ENCODE results near the gene AKAP12. TPM values are rescaled to one million over a fixed set of nuclear protein-coding genes. Genes with fewer than 3 reads are reported as not detected.
A peak's percentile ranks its signal among the peaks of the same experiment; 100 is the strongest.

Gene AKAP12
- total and polyA plus RNA-seq, 2 donors (not counting 1 experiment from before 2014, with no cell fraction given) = 0.04 to 0.22 TPM

DNA sequence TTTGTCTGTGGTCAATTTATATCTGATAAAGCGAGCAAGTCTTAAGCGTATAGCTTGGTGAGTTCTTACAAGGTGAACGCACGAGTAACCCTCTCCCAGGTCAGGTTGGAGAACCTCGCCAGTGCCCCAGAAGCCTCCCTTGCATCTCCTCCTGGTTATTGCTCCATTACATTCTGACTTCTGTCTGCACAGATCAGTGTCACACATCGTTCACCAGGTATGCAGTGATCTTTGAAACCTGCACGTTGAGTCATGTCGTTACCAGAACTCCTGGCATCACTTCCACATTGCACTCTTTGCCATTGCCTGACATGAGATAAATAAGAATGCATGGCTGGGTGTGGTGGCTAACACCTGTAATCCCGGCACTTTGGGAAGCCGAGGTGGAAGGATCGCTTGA, 44.2 kb downstream of the AKAP12 start:
- POLR2A ChIA-PET = no interaction called here
- Histone ChIP-seq H3K9ac (ENCODE audit: low read length) (peak overlapping the region; percentile 58), H3K79me2 (ENCODE audit: control insufficient read depth, insufficient read depth, low read length) (no peaks in the 10 kb centered on the region), H2AFZ (ENCODE audit: insufficient read depth, low read depth, low read length, poor library complexity, severe bottlenecking) (peak overlapping the region; percentile 40), H3K36me3 (replicated peaks in 1 of 2; ENCODE audit: control extremely low read depth in 1 of 2, control insufficient read depth in 1 of 2, extremely low read depth in 1 of 2, insufficient read depth in 2 of 2, low read length in 1 of 2) (no peaks in the 10 kb centered on the region), H3K27me3 (replicated peaks in 1 of 4; ENCODE audit: control extremely low read depth in 1 of 4, control insufficient read depth in 3 of 4, insufficient read depth in 4 of 4, low read length in 3 of 4) (peaks cover 0 to 2% (median 0%) of the 10 kb centered on the region in 4 experiments), H3K4me1 (ENCODE audit: control insufficient read depth in 2 of 2, insufficient read depth in 2 of 2, low read length in 2 of 2) (peaks cover 12% of the 10 kb centered on the region in 2 donors), H3K27ac (ENCODE audit: low read length in 2 of 2) (no peak overlapping the region), H4K20me1 (ENCODE audit: control insufficient read depth, insufficient read depth, low read length, poor library complexity, severe bottlenecking) (no peaks in the 10 kb centered on the region), H3K4me2 (replicated peaks; ENCODE audit: low read depth, low read length, poor library complexity, severe bottlenecking) (peak overlapping the region; percentile 61), H3K9me3 (ENCODE audit: control extremely low read depth in 1 of 3, control insufficient read depth in 2 of 3, insufficient read depth in 1 of 3, low read length in 2 of 3) (no peaks in the 10 kb centered on the region), H3K4me3 (ENCODE audit: control extremely low read depth in 1 of 5, extremely low read depth in 1 of 5, insufficient read depth in 1 of 5, low read depth in 2 of 5, low read length in 4 of 5) (peak overlapping the region in 3 of 5 experiments; percentile 18 to 58 (median 33))
- CTCF ChIA-PET = no interaction called here
- TF ChIP-seq, protein P1, sequence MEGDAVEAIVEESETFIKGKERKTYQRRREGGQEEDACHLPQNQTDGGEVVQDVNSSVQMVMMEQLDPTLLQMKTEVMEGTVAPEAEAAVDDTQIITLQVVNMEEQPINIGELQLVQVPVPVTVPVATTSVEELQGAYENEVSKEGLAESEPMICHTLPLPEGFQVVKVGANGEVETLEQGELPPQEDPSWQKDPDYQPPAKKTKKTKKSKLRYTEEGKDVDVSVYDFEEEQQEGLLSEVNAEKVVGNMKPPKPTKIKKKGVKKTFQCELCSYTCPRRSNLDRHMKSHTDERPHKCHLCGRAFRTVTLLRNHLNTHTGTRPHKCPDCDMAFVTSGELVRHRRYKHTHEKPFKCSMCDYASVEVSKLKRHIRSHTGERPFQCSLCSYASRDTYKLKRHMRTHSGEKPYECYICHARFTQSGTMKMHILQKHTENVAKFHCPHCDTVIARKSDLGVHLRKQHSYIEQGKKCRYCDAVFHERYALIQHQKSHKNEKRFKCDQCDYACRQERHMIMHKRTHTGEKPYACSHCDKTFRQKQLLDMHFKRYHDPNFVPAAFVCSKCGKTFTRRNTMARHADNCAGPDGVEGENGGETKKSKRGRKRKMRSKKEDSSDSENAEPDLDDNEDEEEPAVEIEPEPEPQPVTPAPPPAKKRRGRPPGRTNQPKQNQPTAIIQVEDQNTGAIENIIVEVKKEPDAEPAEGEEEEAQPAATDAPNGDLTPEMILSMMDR (IDR thresholded peaks at IDR 0.05) = no peak
- no peak for TF ChIP-seq EZH2 (IDR thresholded peaks at IDR 0.05; ENCODE audit: borderline replicate concordance, insufficient read depth, low read depth, low read length, poor library complexity, severe bottlenecking)
- WGBS (ENCODE audit: insufficient coverage) = 86% methylated on average over 5 of the region's 11 CpGs
- intact Hi-C loops (cut with micrococcal nuclease) = no loop called here
- Mint-ChIP-seq H3K27ac (no peak overlapping the region), H3K4me3 (peak overlapping the region; percentile 59), H3K27me3 (peaks cover 9% of the 10 kb centered on the region), H3K4me1 (peaks cover 13% of the 10 kb centered on the region), H3K9me3 (ENCODE audit: insufficient read depth) (no peaks in the 10 kb centered on the region)
- no peak for ATAC-seq (ENCODE audit: low read depth)
- no peak for DNase-seq

DNA sequence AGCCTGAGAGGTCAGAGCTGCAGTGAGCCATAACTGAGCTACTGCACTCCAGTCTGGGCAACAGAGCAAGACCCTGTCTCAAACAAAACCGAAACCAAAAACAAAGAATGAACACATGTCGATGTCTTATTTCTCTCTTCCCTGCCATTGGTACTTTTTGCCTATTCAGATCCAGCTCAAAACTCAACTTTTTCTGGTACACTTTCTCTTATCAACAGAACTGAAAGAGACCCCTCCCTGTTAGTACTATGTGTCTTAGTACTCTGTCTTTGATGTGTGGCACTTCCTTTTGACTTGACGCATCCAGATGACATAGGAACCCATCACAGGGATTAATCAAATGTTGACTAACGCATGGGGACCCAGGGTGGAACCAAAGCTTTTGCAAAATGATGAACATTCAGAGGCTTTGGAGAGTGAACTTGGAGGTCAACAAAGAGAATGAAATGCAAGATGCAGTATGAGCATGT, 44.8 kb downstream of the AKAP12 start:
- H3K4me1 ChIP-seq (ENCODE audit: control insufficient read depth in 2 of 2, insufficient read depth in 2 of 2, low read length in 2 of 2) = peaks cover 12 to 17% of the 10 kb centered on the region in 2 donors
- ATAC-seq (ENCODE audit: low read depth) = no peak
- no peaks in the 10 kb centered on the region for H3K79me2 ChIP-seq (ENCODE audit: control insufficient read depth, insufficient read depth, low read length)
- peaks cover 9% of the 10 kb centered on the region for H3K27me3 Mint-ChIP-seq
- no peak overlapping the region for H3K27ac ChIP-seq (ENCODE audit: low read length in 2 of 2)
- H3K4me1 Mint-ChIP-seq = peaks cover 17% of the 10 kb centered on the region
- no peak overlapping the region for H3K27ac Mint-ChIP-seq
- H3K4me3 Mint-ChIP-seq = peak overlapping the region; percentile 73
- no peak for DNase-seq
- intact Hi-C loops (cut with micrococcal nuclease) = no loop called here
- no peaks in the 10 kb centered on the region for H3K36me3 ChIP-seq (replicated peaks in 1 of 2; ENCODE audit: control extremely low read depth in 1 of 2, control insufficient read depth in 1 of 2, extremely low read depth in 1 of 2, insufficient read depth in 2 of 2, low read length in 1 of 2)
- H2AFZ ChIP-seq (ENCODE audit: insufficient read depth, low read depth, low read length, poor library complexity, severe bottlenecking) = peak overlapping the region; percentile 70
- TF ChIP-seq, protein P1 (IDR thresholded peaks at IDR 0.05) = no peak
- no peak for TF ChIP-seq EZH2 (IDR thresholded peaks at IDR 0.05; ENCODE audit: borderline replicate concordance, insufficient read depth, low read depth, low read length, poor library complexity, severe bottlenecking)
- no peaks in the 10 kb centered on the region for H3K9me3 ChIP-seq (ENCODE audit: control extremely low read depth in 1 of 3, control insufficient read depth in 2 of 3, insufficient read depth in 1 of 3, low read length in 2 of 3)
- H3K27me3 ChIP-seq (replicated peaks in 1 of 4; ENCODE audit: control extremely low read depth in 1 of 4, control insufficient read depth in 3 of 4, insufficient read depth in 4 of 4, low read length in 3 of 4) = peaks cover 0 to 2% (median 0%) of the 10 kb centered on the region in 4 experiments
- 72% methylated on average over 3 of the region's 4 CpGs for WGBS (ENCODE audit: insufficient coverage)
- H3K4me3 ChIP-seq (ENCODE audit: control extremely low read depth in 1 of 5, extremely low read depth in 1 of 5, insufficient read depth in 1 of 5, low read depth in 2 of 5, low read length in 4 of 5) = peak overlapping the region in 4 of 5 experiments; percentile 4 to 58 (median 26)
- H3K9ac ChIP-seq (ENCODE audit: low read length) = peak overlapping the region; percentile 58
- CTCF ChIA-PET = no interaction called here
- H3K9me3 Mint-ChIP-seq (ENCODE audit: insufficient read depth) = no peaks in the 10 kb centered on the region
- H3K4me2 ChIP-seq (replicated peaks; ENCODE audit: low read depth, low read length, poor library complexity, severe bottlenecking) = peak overlapping the region; percentile 61
- POLR2A ChIA-PET = no interaction called here
- H4K20me1 ChIP-seq (ENCODE audit: control insufficient read depth, insufficient read depth, low read length, poor library complexity, severe bottlenecking) = no peaks in the 10 kb centered on the region

Measured in B cell (primary cell).